Fibroblast of pulmonary artery (primary cell): ENCODE results near the gene RAPGEF2.
A peak's percentile ranks its signal among the peaks of the same experiment; 100 is the strongest.

ENCODE experiments used
- DNase-seq: peaks from one replicate; pipeline ENCODE4 v3.0.0-alpha.2; 2010; ENCODE audit warnings: low read depth
- H3K4me3 ChIP-seq: replicated peaks from 2 replicates; pipeline ENCODE4 v1.5.1; 2011; ENCODE audit warnings: low read depth, mild to moderate bottlenecking, control low read depth, low read length, moderate library complexity
- CTCF ChIP-seq: IDR thresholded peaks from 2 replicates; pipeline ENCODE4 v1.5.1; 2011; ENCODE audit warnings: mild to moderate bottlenecking, control low read depth, low read length, inconsistent platforms; ENCODE audit errors: missing control alignments

Gene RAPGEF2

GRCh38 chr4:159141193-159141592 lies 38.3 kb downstream of the RAPGEF2 start:
- no peak for TF ChIP-seq CTCF
- H3K4me3 ChIP-seq = no peak overlapping the region
- no peak for DNase-seq

- no peak overlapping the region for H3K4me3 ChIP-seq
- peak; percentile 29 for DNase-seq
- no peak for TF ChIP-seq CTCF
These were observed 39.4 kb downstream of the RAPGEF2 start for GRCh38 chr4:159142241-159142640.

- H3K4me3 ChIP-seq = no peak overlapping the region
- DNase-seq = no peak
- TF ChIP-seq CTCF = no peak
These were observed 40.0 kb downstream of the RAPGEF2 start for GRCh38 chr4:159142681-159143384.

- H3K4me3 ChIP-seq = no peak overlapping the region
- TF ChIP-seq CTCF = no peak
- DNase-seq = no peak
These were observed 40.8 kb downstream of the RAPGEF2 start for GRCh38 chr4:159143687-159144086.

DNA sequence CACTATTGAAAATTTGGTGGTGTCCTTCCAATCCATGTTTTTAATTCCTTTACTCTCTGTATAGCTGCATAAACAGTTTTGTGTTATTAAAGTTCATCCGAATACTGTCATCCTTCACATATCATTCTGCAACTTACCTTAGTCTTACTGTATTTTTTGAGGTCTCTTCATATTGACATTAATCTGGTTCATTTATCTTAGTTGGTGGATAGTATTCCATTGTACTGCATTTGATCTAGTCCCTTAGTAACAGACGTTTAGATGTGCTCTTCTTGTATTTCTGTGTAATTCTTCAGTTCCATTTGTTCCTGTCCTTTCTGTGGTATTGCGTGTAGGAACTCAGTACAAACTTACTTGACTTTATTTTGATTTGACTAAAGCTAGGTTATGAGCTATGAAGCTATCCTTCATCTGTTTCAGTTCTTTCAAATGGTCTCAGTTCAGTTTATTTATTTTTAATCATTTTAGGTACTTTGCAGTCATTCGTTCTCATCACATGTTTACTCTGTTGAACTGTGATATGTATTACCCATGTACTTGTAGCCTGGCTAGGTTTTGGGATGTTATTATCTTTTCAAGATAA lies 41.3 kb downstream of the RAPGEF2 start:
- H3K4me3 ChIP-seq = no peak overlapping the region
- DNase-seq = no peak
- TF ChIP-seq CTCF = no peak

GRCh38 chr4:159145318-159145991 lies 42.6 kb downstream of the RAPGEF2 start:
- TF ChIP-seq CTCF = no peak
- no peak overlapping the region for H3K4me3 ChIP-seq
- DNase-seq = no peak

DNA sequence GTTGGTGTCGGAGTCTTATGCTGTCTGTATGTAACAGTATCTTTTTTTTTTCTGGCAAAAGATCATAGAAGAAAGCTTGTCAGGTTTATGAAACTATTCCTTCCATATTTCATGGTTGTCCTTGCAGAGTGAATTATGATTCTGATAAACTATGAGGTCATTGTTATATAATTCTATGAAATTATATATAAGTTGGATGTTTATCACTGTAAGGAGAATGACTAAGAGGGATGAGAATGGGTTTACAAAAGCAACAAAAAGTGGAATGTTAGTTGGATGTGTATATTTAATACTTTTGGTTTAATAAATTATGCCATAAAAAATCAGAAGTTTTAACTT lies 43.1 kb downstream of the RAPGEF2 start:
- H3K4me3 ChIP-seq = no peak overlapping the region
- TF ChIP-seq CTCF = no peak
- no peak for DNase-seq
